GM19099 (cell line): ENCODE data around the gene ACTL9.

Experiments
- POLR2A ChIP-seq: IDR thresholded peaks from 3 replicates; pipeline ENCODE4 v1.6.1; 2011; ENCODE audit warnings: low read depth; ENCODE audit not compliant: insufficient read length; ENCODE audit errors: extremely low read depth

The ACTL9 gene

GRCh38 chr19:8664671-8665057 lies 33.9 kb downstream of the ACTL9 start:
- no peak for TF ChIP-seq POLR2A

GRCh38 chr19:8663920-8664670 lies 34.5 kb downstream of the ACTL9 start:
- no peak for TF ChIP-seq POLR2A

- no peak for TF ChIP-seq POLR2A
These were observed 36.3 kb downstream of the ACTL9 start for GRCh38 chr19:8662263-8662662.

DNA sequence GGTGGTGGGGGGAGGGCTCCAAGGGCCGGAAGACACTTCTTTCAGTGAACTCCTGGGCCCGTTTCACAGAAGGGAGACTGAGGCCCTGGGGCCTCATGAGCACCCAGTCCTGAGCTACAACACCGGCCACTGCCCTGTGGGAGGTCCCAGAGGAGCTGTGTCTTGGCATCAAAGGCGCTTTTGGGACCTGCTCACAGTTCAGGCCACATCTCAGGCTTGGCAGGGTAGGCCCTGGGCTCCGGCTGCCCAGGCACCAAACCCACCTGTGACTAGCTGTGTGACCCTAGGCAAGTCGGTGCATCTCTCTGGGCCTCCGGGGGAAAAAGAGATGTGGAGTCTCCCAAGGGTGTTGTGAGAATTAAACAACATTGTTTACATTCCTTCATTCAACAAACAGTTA lies 38.7 kb downstream of the ACTL9 start:
- TF ChIP-seq POLR2A, result no peak

GRCh38 chr19:8657869-8658268 lies 40.7 kb downstream of the ACTL9 start:
- no peak for TF ChIP-seq POLR2A

DNA sequence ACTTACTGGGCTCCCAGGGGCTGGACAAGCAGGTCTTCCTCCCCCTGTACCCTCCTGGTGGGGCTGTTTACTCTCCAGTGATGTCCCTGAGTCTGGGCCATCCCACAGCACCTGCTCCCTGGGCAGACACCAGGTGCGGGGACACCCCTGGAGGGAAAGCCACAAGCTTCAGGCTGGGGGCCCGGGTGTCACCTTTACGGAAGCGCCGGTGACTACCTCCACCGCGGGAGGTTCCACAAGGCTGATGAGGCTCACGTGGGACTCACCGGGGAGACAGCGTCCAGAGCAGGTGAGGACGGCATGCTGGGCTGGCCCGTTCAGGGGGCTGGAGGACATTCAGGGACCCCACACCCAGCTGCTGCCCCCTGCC lies 43.3 kb downstream of the ACTL9 start:
- no peak for TF ChIP-seq POLR2A

DNA sequence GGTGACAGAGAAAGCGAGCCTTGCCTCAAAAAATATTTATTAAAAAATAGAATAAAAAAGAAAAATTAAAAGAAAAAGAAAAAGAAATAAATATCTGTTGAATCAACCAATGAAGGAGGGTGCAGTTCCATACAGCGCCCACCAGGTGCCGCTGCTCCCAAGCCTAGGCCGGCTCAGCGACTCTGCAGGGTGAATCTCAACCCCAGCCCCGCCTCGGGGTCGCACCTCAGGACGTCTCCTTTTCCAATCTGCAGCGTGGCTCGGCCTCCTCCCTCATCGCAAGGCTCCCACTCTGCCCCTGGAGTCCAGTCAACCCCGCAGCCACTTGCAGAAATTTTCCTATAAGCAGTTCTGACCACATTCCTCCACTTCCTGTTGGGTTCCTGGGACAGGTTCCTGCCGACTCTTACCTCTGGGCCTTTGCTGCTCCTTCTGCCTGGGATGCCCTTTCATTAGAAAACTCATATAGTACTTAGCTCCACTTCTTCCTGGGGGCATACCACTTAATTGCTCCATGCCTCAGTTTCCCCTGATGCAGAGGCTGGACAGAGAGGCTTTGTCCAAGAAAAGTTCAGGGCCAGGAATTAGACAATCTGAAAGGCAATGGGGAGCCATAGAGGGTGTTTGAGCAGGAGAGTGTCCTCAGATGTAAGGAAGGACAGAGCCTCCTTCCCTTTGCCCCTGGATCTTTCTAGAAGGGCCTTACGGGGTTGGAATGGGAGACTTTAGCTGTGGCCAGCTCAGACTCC lies 43.8 kb downstream of the ACTL9 start:
- no peak for TF ChIP-seq POLR2A

- TF ChIP-seq POLR2A, result no peak
These were observed 50.4 kb downstream of the ACTL9 start for GRCh38 chr19:8648240-8648639.
